Prostate gland (tissue), 2 donors: ENCODE results near the gene ALPK3.

ENCODE experiments used
- POLR2A ChIP-seq: fragments of 450-650 bp; IDR thresholded peaks from one replicate; pipeline ENCODE4 v1.6.1; 2016; ENCODE audit warnings: antibody characterized with exemption, mild to moderate bottlenecking
- POLR2AphosphoS5 ChIP-seq: sonication (generic); formaldehyde crosslinking; IDR thresholded peaks from one replicate; pipeline ENCODE4 v1.6.1; 2017; ENCODE audit warnings: antibody characterized with exemption
- TF ChIP-seq, protein P1 (sequence below), 4 experiments: fragments of 200-600 bp in 2 of 4; fragments of 450-650 bp in 2 of 4; sonication (generic) in 2 of 4; IDR thresholded peaks; 1 replicate in 3 of 4; 2 replicates in 1 of 4; pipeline ENCODE4 v1.5.1; 2016 to 2019; ENCODE audit warnings: antibody characterized with exemption in 4 of 4, mild to moderate bottlenecking in 2 of 4, moderate library complexity in 2 of 4

DNA sequence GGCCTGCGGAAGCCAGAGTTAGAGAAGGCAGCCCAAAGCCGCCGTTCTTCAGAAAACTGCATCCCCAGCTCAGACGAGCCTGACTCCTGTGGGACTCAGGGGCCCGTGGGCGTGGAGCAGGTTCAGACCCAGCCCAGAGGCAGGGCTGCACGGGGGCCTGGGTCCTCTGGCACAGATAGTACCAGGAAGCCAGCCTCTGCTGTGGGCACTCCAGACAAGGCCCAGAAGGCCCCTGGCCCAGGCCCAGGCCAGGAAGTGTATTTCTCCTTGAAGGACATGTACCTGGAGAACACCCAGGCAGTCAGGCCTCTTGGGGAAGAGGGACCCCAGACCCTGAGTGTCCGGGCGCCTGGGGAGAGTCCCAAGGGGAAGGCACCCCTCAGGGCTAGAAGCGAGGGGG, 23.1 kb downstream of the ALPK3 start:
- TF ChIP-seq, protein P1, sequence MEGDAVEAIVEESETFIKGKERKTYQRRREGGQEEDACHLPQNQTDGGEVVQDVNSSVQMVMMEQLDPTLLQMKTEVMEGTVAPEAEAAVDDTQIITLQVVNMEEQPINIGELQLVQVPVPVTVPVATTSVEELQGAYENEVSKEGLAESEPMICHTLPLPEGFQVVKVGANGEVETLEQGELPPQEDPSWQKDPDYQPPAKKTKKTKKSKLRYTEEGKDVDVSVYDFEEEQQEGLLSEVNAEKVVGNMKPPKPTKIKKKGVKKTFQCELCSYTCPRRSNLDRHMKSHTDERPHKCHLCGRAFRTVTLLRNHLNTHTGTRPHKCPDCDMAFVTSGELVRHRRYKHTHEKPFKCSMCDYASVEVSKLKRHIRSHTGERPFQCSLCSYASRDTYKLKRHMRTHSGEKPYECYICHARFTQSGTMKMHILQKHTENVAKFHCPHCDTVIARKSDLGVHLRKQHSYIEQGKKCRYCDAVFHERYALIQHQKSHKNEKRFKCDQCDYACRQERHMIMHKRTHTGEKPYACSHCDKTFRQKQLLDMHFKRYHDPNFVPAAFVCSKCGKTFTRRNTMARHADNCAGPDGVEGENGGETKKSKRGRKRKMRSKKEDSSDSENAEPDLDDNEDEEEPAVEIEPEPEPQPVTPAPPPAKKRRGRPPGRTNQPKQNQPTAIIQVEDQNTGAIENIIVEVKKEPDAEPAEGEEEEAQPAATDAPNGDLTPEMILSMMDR (IDR thresholded peaks at IDR 0.05): no peak
- TF ChIP-seq POLR2AphosphoS5: no peak
- no peak for TF ChIP-seq POLR2A
